Thoracic aorta (tissue), 2 donors: ENCODE results near the gene PGM3. TPM values are rescaled to one million over a fixed set of nuclear protein-coding genes. Genes with fewer than 3 reads are reported as not detected.

Experiments used
- ATAC-seq: fragments of 150-250 bp; one replicate; pipeline ENCODE4 v1.8.0; 2017; ENCODE audit warnings: low read depth; ENCODE audit not compliant: insufficient number of reproducible peaks, low FRiP score
- DNase-seq: peaks from one replicate; pipeline ENCODE4 v3.0.0-alpha.2; 2020; ENCODE audit warnings: low spot score
- H3K27ac ChIP-seq, 2 donors: fragments of 200-600 bp; sonication (generic); 1 replicate in 1 of 2; 2 replicates in 1 of 2; pipeline ENCODE4 v1.5.1; 2016; ENCODE audit warnings: mild to moderate bottlenecking in 2 of 2, moderate library complexity in 2 of 2
- H3K27me3 ChIP-seq: fragments of 200-600 bp; sonication (generic); replicated peaks from 2 replicates; pipeline ENCODE4 v1.6.0; 2016; ENCODE audit warnings: mild to moderate bottlenecking; ENCODE audit not compliant: insufficient read depth
- H3K36me3 ChIP-seq: fragments of 200-600 bp; sonication (generic); one replicate; pipeline ENCODE4 v1.5.1; 2016
- H3K4me1 ChIP-seq, 2 donors: fragments of 200-600 bp; sonication (generic); 1 replicate in 1 of 2; 2 replicates in 1 of 2; pipeline versions ENCODE4 v1.5.1 to v1.6.0; 2016; ENCODE audit warnings: low read depth in 2 of 2, mild to moderate bottlenecking in 1 of 2; ENCODE audit not compliant: control insufficient read depth in 1 of 2
- H3K4me3 ChIP-seq: fragments of 200-600 bp; sonication (generic); 2 replicates; pipeline ENCODE4 v1.5.1; 2016; ENCODE audit warnings: mild to moderate bottlenecking
- H3K9me3 ChIP-seq: fragments of 200-600 bp; sonication (generic); 2 replicates; pipeline ENCODE4 v1.5.1; 2016
- total RNA-seq, 2 donors: library from RNA; depleted of rRNA; stranded (reverse); fragments of >200 nt; gene quantifications; one replicate each; pipeline versions ENCODE4 v1.1.0 to v1.2.3, GENCODE V29; 2016
- TF ChIP-seq, protein P1 (sequence below): fragments of 200-600 bp; sonication (generic); IDR thresholded peaks from one replicate; pipeline ENCODE4 v1.5.1; 2019; ENCODE audit warnings: antibody characterized with exemption

PGM3 gene
- total RNA-seq, 2 donors from 2014 or later: 30.8 to 33.4 TPM

DNA sequence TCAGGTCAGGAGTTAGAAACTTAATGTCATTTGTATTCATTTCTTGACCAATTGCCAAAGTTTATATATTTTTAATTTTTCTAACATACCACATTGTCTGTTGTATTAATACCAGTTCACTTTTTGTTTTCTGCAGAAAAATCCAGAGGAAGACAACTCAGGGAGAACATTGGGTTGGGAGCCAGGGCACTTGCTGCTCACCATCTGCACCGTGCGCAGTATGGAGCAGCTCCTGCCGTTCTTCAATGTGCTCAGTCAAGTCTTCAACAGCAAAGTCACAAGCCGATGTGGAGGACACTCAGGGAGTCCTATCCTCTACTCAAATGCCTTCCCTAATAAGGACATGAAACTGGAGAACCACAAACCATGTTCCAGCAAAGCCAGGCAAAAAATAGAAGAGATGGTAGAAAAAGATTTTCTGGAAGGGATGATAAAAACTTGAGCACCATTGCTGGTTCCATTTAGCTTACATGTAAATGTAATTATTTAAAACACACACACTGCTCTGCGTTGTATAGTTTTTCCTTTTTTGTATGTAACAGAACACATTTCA, 25.3 kb downstream of the PGM3 start:
- H3K27ac ChIP-seq: no peak overlapping the region
- ATAC-seq (no peak), DNase-seq (no peak)
- H3K9me3 ChIP-seq: no peaks in the 10 kb centered on the region
- no peaks in the 10 kb centered on the region for H3K4me1 ChIP-seq
- peaks cover 48% of the 10 kb centered on the region for H3K36me3 ChIP-seq
- TF ChIP-seq, protein P1, sequence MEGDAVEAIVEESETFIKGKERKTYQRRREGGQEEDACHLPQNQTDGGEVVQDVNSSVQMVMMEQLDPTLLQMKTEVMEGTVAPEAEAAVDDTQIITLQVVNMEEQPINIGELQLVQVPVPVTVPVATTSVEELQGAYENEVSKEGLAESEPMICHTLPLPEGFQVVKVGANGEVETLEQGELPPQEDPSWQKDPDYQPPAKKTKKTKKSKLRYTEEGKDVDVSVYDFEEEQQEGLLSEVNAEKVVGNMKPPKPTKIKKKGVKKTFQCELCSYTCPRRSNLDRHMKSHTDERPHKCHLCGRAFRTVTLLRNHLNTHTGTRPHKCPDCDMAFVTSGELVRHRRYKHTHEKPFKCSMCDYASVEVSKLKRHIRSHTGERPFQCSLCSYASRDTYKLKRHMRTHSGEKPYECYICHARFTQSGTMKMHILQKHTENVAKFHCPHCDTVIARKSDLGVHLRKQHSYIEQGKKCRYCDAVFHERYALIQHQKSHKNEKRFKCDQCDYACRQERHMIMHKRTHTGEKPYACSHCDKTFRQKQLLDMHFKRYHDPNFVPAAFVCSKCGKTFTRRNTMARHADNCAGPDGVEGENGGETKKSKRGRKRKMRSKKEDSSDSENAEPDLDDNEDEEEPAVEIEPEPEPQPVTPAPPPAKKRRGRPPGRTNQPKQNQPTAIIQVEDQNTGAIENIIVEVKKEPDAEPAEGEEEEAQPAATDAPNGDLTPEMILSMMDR: no peak
- H3K27me3 ChIP-seq: no peaks in the 10 kb centered on the region
- no peak overlapping the region for H3K4me3 ChIP-seq

DNA sequence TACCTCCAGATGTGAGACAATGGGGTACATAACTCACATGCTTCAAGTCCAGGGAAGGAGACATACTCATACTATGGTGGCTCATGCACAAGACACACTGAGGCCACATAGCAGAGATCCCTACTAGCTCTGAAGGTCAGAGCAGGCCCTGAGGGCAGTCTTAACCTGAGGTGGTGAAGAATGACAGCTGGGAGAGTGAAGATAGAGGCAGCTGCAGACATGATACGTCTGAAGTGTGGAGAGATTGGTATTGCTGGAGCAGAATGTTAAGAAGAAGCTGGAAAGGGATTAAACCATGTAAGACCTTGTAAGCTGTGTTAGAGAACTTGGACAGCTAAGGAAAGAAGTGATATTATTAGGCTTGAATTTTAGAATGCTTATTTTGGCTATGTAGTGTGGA, 32.9 kb downstream of the PGM3 start:
- Histone ChIP-seq H3K9me3 (no peaks in the 10 kb centered on the region), H3K4me1 (no peaks in the 10 kb centered on the region), H3K27ac (no peak overlapping the region), H3K27me3 (no peaks in the 10 kb centered on the region), H3K36me3 (peaks cover 15% of the 10 kb centered on the region), H3K4me3 (no peak overlapping the region)
- TF ChIP-seq, protein P1: no peak
- ATAC-seq: no peak
- no peak for DNase-seq

DNA sequence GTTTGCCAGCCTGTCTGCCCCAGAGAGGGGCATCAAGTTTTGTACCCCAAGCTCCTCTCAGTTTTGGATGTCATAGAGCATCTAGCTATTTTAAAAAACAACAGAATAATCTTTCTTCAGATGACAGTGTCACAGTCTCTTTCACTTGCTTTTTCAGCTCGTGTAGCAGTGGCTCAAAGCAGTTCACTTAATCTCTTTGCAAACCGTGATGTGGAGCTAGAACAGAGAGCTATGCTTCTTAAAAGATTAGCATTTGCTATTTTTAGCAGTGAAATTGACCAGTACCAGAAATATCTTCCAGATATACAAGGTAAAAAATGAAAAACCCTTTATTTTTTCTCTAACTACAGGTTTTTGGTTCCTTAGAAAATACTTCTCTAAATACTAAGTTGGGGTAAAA, 37.3 kb downstream of the PGM3 start:
- Histone ChIP-seq H3K9me3 (no peaks in the 10 kb centered on the region), H3K4me1 (no peaks in the 10 kb centered on the region), H3K27ac (no peak overlapping the region), H3K4me3 (no peak overlapping the region), H3K36me3 (peaks cover 37% of the 10 kb centered on the region), H3K27me3 (no peaks in the 10 kb centered on the region)
- TF ChIP-seq, protein P1: no peak
- no peak for ATAC-seq
- no peak for DNase-seq

DNA sequence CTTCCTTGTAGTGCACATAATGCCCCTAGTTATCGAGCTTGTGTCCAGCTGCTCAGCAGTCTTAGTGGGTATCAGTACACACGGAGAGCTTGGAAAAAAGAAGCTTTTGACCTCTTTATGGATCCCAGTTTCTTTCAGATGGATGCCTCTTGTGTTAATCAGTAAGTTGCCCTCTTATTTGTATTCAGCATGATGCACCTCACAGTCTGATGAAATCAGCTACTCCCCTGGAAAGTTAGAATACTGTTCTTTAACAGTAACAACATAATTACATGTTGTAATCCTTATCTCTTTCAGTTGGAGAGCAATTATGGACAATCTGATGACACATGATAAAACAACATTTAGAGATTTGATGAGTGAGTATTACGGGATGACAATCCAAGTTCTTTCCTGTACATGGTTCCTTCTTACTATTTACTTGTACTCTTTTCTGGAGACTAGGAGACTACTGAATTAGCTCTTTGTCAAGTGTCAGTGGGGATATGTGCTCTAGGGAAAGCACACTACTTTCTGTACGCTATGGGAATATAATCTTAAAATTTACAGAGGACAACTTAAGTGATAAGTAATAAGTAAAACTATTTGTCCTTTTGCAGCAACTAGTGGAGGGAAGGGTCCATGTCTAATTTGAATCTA, 39.1 kb downstream of the PGM3 start:
- H3K9me3 ChIP-seq: no peaks in the 10 kb centered on the region
- DNase-seq: no peak
- TF ChIP-seq, protein P1: no peak
- H3K36me3 ChIP-seq: peaks cover 37% of the 10 kb centered on the region
- H3K4me3 ChIP-seq: no peak overlapping the region
- no peaks in the 10 kb centered on the region for H3K4me1 ChIP-seq
- ATAC-seq: no peak
- H3K27ac ChIP-seq: no peak overlapping the region
- no peaks in the 10 kb centered on the region for H3K27me3 ChIP-seq

DNA sequence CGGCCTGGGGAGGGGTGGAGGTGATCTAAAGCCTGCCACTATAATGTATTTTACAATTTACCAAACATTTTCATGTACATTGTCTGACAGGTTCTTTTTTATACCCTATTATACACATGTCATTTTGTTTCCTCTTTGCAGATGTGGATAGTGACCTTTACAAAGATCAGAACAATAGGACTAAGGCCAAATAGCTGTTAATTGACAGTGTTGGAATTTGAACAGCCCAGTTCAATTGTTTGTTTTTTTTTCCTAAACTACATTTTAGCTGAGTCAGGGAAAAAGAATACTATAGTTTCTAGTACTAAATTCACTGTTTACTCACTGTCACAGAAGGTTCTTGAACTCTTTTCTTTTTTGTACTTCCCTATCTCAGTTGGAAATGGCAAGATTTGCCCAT, 40.2 kb downstream of the PGM3 start:
- peaks cover 40% of the 10 kb centered on the region for H3K36me3 ChIP-seq

More for the DNA sequence above, 40.2 kb downstream of the PGM3 start:
- Histone ChIP-seq H3K4me1 (no peaks in the 10 kb centered on the region), H3K27ac (no peak overlapping the region), H3K27me3 (no peaks in the 10 kb centered on the region), H3K9me3 (no peaks in the 10 kb centered on the region), H3K4me3 (no peak overlapping the region)
- ATAC-seq: no peak
- no peak for DNase-seq
- TF ChIP-seq, protein P1: no peak
